DMS53 treated with DMSO at 0.1 percent for 48 hours (cell line): ENCODE data around the gene ZNF628.

Source experiments
- DNase-seq: peaks from one replicate; lab custom pipeline; 2025; ENCODE audit not compliant: unreplicated experiment; lab: John Stamatoyannopoulos, UW

Gene ZNF628

GRCh38 chr19:55483706-55484592 lies 7.5 kb downstream of the ZNF628 start:
- no peak for DNase-seq

DNA sequence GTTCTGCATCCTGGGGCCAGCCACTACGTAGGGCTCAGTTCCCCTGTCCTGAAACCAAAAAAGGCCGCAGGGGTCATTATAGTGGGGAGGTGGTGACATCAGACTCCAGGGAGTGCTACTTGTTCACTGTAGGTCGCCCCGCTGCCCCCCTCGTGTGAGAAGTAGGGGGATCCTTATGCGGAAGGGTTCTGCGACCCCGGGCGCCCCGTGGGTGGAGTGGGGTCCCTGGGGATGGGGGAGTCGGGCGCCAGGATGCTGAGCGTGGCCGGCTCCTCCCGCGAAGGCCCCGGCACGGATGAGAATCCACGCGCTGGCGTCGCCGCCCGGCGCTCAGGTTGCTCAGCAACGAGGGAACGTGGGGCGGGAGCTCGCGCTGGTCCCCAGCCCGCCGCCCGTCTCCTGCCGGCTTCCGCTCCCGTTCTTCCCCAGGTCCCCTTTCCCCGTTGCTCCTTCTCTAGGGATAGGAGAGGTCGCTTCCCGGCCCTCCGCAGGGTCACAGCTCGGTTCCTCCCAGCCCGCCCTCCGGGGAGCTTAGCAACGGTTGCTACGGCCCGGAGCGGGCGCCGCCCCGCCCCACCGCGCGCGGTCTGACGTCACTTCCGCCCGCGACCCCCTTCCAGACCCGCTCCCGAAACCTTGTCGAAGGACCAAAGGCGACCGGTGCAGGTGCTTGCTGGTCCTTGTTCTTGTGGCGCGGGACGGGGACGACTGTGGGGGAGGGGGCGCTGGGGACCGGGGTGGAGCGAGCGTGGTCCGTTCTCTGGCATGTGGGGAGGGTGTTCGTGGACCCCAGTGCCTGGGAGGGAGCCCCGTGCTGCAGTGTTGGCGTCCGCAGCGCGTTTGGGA lies 8.4 kb downstream of the ZNF628 start, which contains the start of gene NAT14:
TSS of gene NAT14 (plus strand) at position 596 of the 846 bp plus-strand sequence. CDS start 521 bp downstream, outside the sequence.
- DNase-seq: peak; percentile 31

DNA sequence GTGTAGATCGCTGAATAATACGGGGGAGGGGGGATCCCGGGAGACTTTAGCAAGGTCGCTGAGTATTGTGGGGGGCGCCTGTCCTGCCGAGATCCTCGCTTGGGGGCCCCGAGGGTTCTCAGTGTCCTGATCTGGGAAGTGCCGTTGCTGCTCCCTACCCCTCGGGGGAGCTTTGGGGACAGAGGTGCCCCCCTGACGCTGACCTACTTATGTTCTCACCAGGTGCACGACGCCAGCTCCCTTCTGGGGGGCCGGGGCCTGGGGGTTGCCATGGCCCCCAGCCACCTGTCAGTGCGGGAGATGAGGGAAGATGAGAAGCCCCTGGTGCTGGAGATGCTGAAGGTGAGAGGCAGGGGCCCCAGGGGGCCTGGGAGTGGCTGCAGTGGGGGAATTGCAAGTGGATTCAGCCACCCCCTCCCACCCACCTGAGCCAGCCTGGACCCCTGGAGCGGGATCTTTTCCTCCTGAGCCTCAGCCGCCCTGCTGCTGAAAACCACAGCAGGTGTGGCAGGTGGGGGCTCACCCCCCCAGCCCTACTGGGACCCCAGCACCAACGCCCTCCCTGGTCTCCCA lies 9.1 kb downstream of the ZNF628 start:
- DNase-seq: no peak

GRCh38 chr19:55486043-55486970 lies 9.9 kb downstream of the ZNF628 start:
- DNase-seq: no peak

DNA sequence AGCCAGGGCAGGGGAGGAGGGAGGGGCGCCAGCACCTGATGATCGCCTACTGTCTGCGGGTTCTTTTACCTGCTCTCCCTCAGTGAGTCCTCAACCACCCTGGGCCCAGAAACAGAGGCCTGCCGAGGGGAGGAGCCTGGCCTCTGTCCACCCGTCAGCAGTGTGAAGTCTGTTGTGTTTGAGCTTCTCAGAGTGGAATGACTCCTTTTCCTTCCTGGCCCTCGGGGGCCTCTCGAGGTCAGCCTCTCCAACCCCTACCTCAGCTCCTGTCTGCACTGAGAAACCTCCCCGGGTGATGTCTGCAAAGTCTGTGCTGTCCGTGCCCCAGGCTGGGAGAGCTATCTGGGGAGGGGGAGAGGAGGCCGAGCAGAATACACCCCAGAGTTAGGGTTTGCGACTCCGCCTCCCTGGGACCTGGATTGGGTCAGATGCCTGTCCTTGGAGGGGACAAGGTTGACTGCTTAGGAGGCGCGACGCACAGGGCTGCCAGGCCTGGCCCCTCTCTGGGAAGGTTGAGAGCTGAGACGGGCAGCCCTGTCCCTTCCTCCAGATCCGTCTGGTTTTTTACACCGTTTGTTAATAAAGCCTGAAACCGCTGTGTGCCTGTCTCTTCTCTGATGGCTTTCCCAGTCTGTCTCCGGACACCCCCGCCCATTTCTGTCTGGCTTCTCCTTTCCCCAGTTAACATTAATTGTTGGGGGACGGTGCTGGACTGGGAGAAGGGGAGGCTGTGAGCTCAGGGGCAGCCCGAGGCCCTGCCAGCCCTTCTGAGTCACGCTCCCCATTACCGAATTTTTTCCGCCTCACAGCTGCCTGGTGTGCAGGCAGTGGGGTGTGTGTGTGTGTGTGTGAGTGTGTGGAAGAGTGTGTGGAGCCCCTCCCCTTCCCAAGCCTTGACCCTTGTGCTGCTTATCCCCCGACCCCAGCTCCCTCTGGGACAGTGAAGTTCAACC lies 10.8 kb downstream of the ZNF628 start:
- DNase-seq: peak; percentile 38

- DNase-seq: no peak
These were observed 11.7 kb downstream of the ZNF628 start, which contains the start of gene SSC5D for GRCh38 chr19:55487924-55488687. Gene SSC5D, plus strand, starts transcription at chr19:55488436. Its CDS starts 154 bp downstream, at chr19:55488590.

- no peak for DNase-seq
These were observed 12.7 kb downstream of the ZNF628 start for GRCh38 chr19:55488986-55489710.

DNA sequence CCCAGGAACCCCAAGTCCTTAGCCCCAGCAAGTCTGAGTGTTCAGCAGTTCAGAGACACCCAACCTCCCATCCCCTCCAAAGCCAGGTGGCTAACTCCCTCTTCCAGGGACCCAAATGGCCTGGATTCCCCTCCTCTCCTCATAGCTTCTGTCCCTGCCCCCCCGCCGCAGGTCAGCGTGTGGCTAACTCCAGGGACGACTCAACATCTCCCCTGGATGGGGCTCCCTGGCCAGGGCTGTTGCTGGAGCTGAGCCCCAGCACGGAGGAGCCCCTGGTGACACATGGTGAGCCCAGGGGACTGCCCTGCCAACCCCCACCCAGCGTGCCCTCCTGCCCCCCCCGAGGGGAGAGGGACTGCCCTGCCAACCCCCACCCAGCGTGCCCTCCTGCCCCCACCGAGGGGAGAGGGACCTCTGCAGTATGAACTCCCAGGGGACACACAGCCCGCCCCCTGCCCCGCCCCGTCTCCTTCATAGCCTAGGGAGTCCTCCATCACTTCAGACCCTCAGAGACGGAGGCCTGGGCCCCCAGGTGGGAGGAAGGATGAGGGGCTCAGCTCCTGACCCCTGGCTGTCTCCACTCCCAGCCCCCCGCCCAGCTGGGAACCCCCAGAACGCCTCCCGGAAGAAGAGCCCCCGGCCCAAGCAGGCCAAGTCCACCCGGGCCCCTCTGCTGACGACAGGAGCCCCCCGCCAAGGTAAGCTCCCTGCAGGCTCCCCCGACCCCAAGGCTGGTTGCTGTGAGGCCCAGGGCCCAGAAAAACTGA lies 13.5 kb downstream of the ZNF628 start:
- DNase-seq: no peak

- DNase-seq: no peak
These were observed 14.3 kb downstream of the ZNF628 start for GRCh38 chr19:55490478-55491432.

DNA sequence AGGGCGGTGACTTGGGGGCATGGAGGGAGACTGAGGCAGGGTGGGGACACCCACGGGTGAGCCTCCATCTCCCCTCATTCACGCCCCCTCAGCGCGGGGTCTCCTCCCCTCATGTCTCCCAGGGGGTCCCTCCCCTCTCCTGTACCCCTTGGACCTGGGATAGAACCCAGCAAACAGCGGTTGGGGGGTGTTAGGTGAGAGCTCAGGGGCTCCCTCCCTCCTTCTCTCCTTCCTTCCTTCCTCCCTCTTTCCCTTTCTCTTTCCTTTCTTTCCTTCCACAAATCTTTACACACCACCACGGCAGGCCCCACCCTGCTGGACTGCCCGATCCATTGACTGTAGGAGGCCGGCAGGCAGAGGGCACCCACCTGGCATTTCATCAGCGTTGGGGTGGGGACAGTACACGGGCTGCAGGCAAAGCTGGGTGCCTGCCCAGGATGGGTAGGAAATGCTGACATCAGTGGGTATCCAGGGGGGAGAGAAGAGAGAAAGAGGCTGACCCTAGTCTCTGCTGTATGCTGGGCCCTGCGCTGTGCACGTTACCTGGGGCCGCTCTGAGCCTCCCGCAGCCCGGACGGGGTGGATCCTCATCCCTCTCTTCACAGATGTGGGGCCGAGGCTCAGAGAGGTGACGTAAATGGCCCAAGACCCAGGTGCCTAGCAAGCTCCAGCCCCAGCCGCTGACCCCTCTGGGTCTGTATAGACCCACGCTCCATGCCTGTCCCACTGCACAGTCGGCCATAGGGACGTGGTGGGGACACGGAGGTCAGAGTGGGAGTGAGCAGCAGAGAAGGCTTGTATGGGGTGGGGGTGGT lies 15.3 kb downstream of the ZNF628 start:
- no peak for DNase-seq

- peak; percentile 57 for DNase-seq
These were observed 16.0 kb downstream of the ZNF628 start for GRCh38 chr19:55492362-55492944.

- no peak for DNase-seq
These were observed 16.7 kb downstream of the ZNF628 start for GRCh38 chr19:55493052-55493644.

DNA sequence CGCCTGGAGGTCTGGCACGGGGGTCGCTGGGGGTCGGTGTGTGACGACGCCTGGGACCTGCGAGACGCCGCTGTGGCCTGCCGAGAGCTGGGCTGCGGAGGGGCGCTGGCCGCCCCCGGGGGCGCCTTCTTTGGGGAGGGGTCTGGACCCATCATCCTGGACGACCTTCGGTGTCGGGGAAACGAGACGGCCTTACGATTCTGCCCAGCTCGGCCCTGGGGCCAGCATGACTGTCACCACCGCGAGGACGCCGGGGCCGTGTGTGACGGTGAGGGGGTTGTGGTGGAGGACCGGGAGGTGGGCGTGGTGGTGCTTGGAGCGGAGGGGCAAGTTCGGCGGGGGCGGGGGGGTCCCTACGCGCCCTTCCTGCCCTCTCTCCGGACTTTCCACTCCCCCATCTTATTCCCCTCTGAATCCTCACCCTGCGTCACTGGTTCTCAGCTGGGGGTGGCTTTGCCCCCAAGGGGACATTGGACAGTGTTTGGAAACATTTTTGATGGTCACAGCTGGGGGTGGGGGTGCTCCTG lies 17.3 kb downstream of the ZNF628 start:
- DNase-seq: no peak

- DNase-seq: peak; percentile 46
These were observed 17.9 kb downstream of the ZNF628 start for GRCh38 chr19:55494172-55494761.
